Mesenchymal stem cell (in vitro differentiated cells and primary cell): ENCODE data around the gene FHIT.
"Not testable (repeated sequence)": the region's sequence is repeated elsewhere in the genome, so short reads cannot be mapped to it uniquely, and the experiment has no call there.

Source experiments
- DNase-seq: peaks from one replicate; pipeline ENCODE4 v3.0.0-alpha.2; 2013
- H2AFZ ChIP-seq: one replicate; pipeline ENCODE4 v1.6.1; 2013; ENCODE audit warnings: low read depth, mild to moderate bottlenecking, control low read depth, inconsistent platforms, low read length, moderate library complexity
- H2AK5ac ChIP-seq: 2 replicates; pipeline ENCODE4 v1.6.1; 2013; ENCODE audit warnings: low read length, moderate library complexity, mild to moderate bottlenecking, inconsistent platforms; ENCODE audit not compliant: severe bottlenecking
- H2BK120ac ChIP-seq: one replicate; pipeline ENCODE4 v1.6.1; 2013; ENCODE audit warnings: low read depth, mild to moderate bottlenecking, inconsistent platforms, low read length, moderate library complexity
- H2BK12ac ChIP-seq, 2 experiments: one replicate each; pipeline ENCODE4 v1.6.1; 2013; ENCODE audit warnings: inconsistent platforms in 2 of 2, low read length in 2 of 2, mild to moderate bottlenecking in 2 of 2, moderate library complexity in 2 of 2, control low read depth in 1 of 2
- H2BK15ac ChIP-seq: one replicate; pipeline ENCODE4 v1.6.1; 2013; ENCODE audit warnings: mild to moderate bottlenecking, low read depth, inconsistent platforms; ENCODE audit not compliant: poor library complexity, severe bottlenecking
- H2BK5ac ChIP-seq: 2 replicates; pipeline ENCODE4 v1.6.1; 2013; ENCODE audit warnings: low read depth, mild to moderate bottlenecking, low read length, control low read depth, inconsistent platforms; ENCODE audit not compliant: poor library complexity, severe bottlenecking
- H3K14ac ChIP-seq, 2 experiments: one replicate each; pipeline ENCODE4 v1.6.1; 2013; ENCODE audit warnings: inconsistent platforms in 2 of 2, low read length in 2 of 2, control low read depth in 1 of 2, mild to moderate bottlenecking in 1 of 2, moderate library complexity in 1 of 2
- H3K18ac ChIP-seq, 2 experiments: one replicate each; pipeline ENCODE4 v1.6.1; 2013; ENCODE audit warnings: inconsistent platforms in 2 of 2, low read length in 2 of 2, control low read depth in 1 of 2, low read depth in 1 of 2, mild to moderate bottlenecking in 1 of 2
- H3K23ac ChIP-seq, 2 experiments: one replicate each; pipeline ENCODE4 v1.6.1; 2013; ENCODE audit warnings: inconsistent platforms in 2 of 2, low read length in 2 of 2, mild to moderate bottlenecking in 2 of 2, moderate library complexity in 2 of 2, control low read depth in 1 of 2
- H3K27ac ChIP-seq: 2 replicates; pipeline ENCODE4 v1.5.1; 2013; ENCODE audit warnings: mild to moderate bottlenecking, moderate library complexity, low read length, control low read depth, inconsistent platforms; ENCODE audit not compliant: poor library complexity, severe bottlenecking
- H3K27me3 ChIP-seq, 2 experiments: 2 replicates each; pipeline versions ENCODE4 v1.6.1 to v1.7.0; 2013; ENCODE audit warnings: low read length in 2 of 2, mild to moderate bottlenecking in 2 of 2, moderate library complexity in 2 of 2, control low read depth in 1 of 2, inconsistent platforms in 1 of 2; ENCODE audit not compliant: control insufficient read depth in 1 of 2, insufficient read depth in 1 of 2
- H3K36me3 ChIP-seq, 2 experiments: 2 replicates each; pipeline versions ENCODE4 v1.6.1 to v1.7.0; 2013; ENCODE audit warnings: low read length in 2 of 2, control low read depth in 1 of 2, inconsistent platforms in 1 of 2, low read depth in 1 of 2, mild to moderate bottlenecking in 1 of 2; ENCODE audit not compliant: insufficient read depth in 2 of 2, control insufficient read depth in 1 of 2
- H3K4ac ChIP-seq, 2 experiments: one replicate each; pipeline ENCODE4 v1.6.1; 2013; ENCODE audit warnings: inconsistent platforms in 2 of 2, low read length in 2 of 2, mild to moderate bottlenecking in 2 of 2, moderate library complexity in 2 of 2, control low read depth in 1 of 2, low read depth in 1 of 2
- H3K4me1 ChIP-seq: 2 replicates; pipeline ENCODE4 v1.6.1; 2013; ENCODE audit warnings: low read depth, low read length, control low read depth; ENCODE audit not compliant: control insufficient read depth, insufficient read depth
- H3K4me2 ChIP-seq: 2 replicates; pipeline ENCODE4 v1.6.1; 2013; ENCODE audit warnings: low read length, mild to moderate bottlenecking, inconsistent platforms; ENCODE audit not compliant: poor library complexity, severe bottlenecking
- H3K4me3 ChIP-seq, 2 experiments: 2 replicates each; pipeline versions ENCODE4 v1.5.1 to v1.7.0; 2013; ENCODE audit warnings: low read length in 2 of 2, mild to moderate bottlenecking in 2 of 2, control low read depth in 1 of 2, low read depth in 1 of 2; ENCODE audit not compliant: insufficient read depth in 1 of 2
- H3K79me1 ChIP-seq: replicated peaks from 2 replicates; pipeline ENCODE4 v1.6.1; 2013; ENCODE audit warnings: mild to moderate bottlenecking, control low read depth, low read length, inconsistent platforms; ENCODE audit not compliant: poor library complexity, severe bottlenecking
- H3K9ac ChIP-seq: 2 replicates; pipeline ENCODE4 v1.7.0; 2013; ENCODE audit warnings: mild to moderate bottlenecking, low read length, moderate library complexity
- H3K9me3 ChIP-seq: 2 replicates; pipeline ENCODE4 v1.7.0; 2013; ENCODE audit warnings: mild to moderate bottlenecking, low read length; ENCODE audit not compliant: control insufficient read depth
- H4K8ac ChIP-seq: one replicate; pipeline ENCODE4 v1.6.1; 2013; ENCODE audit warnings: inconsistent platforms, mild to moderate bottlenecking, low read length, moderate library complexity
- H4K91ac ChIP-seq: one replicate; pipeline ENCODE4 v1.6.1; 2013; ENCODE audit warnings: mild to moderate bottlenecking, low read length, inconsistent platforms
- whole genome bisulfite sequencing: methylation state at CpG from one replicate; pipeline ENCODE4 v1.1.7; 2013; ENCODE audit warnings: mixed read lengths; 5-methylcytosine and 5-hydroxymethylcytosine counted together

Gene FHIT

DNA sequence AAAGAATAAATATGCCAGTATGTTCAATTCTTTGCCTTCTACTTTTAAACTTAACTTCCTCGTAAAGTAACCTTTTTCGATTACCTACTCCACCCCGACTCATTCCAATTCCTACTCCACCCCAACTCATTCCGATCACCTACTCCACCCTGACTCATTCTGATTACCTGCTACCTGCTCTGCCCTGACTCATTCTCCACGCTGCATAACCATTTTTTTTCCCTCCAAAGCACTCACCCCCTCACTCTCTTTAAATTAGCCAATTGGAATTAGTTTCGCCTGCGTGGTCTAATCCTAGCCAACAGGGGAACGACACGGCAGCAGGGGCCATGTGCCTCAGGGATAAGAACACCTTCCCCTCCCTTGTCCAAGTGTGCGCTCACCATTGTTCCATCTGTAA lies 362.3 kb downstream of the FHIT start:
- H4K8ac ChIP-seq: not testable (repeated sequence)

GRCh38 chr3:60887574-60887973 lies 363.7 kb downstream of the FHIT start:
- Histone ChIP-seq H3K27me3 (no peaks in the 10 kb centered on the region), H3K27ac (no peak overlapping the region)
- WGBS: 100% methylated on average over 1 of the region's 4 CpGs

More for the DNA sequence above, 362.3 kb downstream of the FHIT start:
- H3K27me3 ChIP-seq, H3K14ac ChIP-seq, H2BK5ac ChIP-seq, H2BK12ac ChIP-seq, H3K4me3 ChIP-seq, H4K91ac ChIP-seq, H3K27ac ChIP-seq, H3K9me3 ChIP-seq, H3K79me1 ChIP-seq, H3K18ac ChIP-seq, H3K4me2 ChIP-seq, H2BK15ac ChIP-seq, H3K36me3 ChIP-seq, H3K4me1 ChIP-seq, DNase-seq, H3K23ac ChIP-seq, H2BK120ac ChIP-seq, H3K9ac ChIP-seq, H3K4ac ChIP-seq, H2AK5ac ChIP-seq, H2AFZ ChIP-seq: not testable (repeated sequence)
- WGBS: 91% methylated on average over 10 of the region's 10 CpGs

GRCh38 chr3:60886518-60886917 lies 364.7 kb downstream of the FHIT start:
- no peak overlapping the region for H3K27ac ChIP-seq
- no peak overlapping the region for H2BK5ac ChIP-seq
- no CpG with 5 or more reads among the region's 1 CpG for WGBS
- H3K36me3 ChIP-seq: no peaks in the 10 kb centered on the region
- no peaks in the 10 kb centered on the region for H3K79me1 ChIP-seq
- no peak overlapping the region for H2BK120ac ChIP-seq
- H3K14ac ChIP-seq: no peak overlapping the region
- H2BK15ac ChIP-seq: no peak overlapping the region
- H4K8ac ChIP-seq: no peak overlapping the region
- H3K4ac ChIP-seq: no peak overlapping the region
- no peak overlapping the region for H4K91ac ChIP-seq
- no peak overlapping the region for H3K18ac ChIP-seq
- no peak overlapping the region for H2AK5ac ChIP-seq
- no peak overlapping the region for H2BK12ac ChIP-seq
- DNase-seq: no peak
- no peak overlapping the region for H3K9ac ChIP-seq
- H3K4me2 ChIP-seq: no peak overlapping the region
- no peak overlapping the region for H2AFZ ChIP-seq
- H3K4me1 ChIP-seq: no peaks in the 10 kb centered on the region
- H3K4me3 ChIP-seq: no peak overlapping the region
- H3K27me3 ChIP-seq: no peaks in the 10 kb centered on the region
- H3K23ac ChIP-seq: no peak overlapping the region
- no peaks in the 10 kb centered on the region for H3K9me3 ChIP-seq

More at GRCh38 chr3:60887574-60887973, 363.7 kb downstream of the FHIT start:
- no peak overlapping the region for H2AFZ ChIP-seq
- H4K8ac ChIP-seq: no peak overlapping the region
- H4K91ac ChIP-seq: no peak overlapping the region
- H3K9ac ChIP-seq: no peak overlapping the region
- no peak overlapping the region for H3K14ac ChIP-seq
- no peak overlapping the region for H2BK15ac ChIP-seq
- H3K4me2 ChIP-seq: no peak overlapping the region
- no peak for DNase-seq
- H3K4me1 ChIP-seq: no peaks in the 10 kb centered on the region
- no peak overlapping the region for H2BK12ac ChIP-seq
- H2BK120ac ChIP-seq: no peak overlapping the region
- no peaks in the 10 kb centered on the region for H3K9me3 ChIP-seq
- H2AK5ac ChIP-seq: no peak overlapping the region
- no peak overlapping the region for H3K4me3 ChIP-seq
- no peak overlapping the region for H3K4ac ChIP-seq
- no peaks in the 10 kb centered on the region for H3K36me3 ChIP-seq
- no peaks in the 10 kb centered on the region for H3K79me1 ChIP-seq
- no peak overlapping the region for H2BK5ac ChIP-seq
- H3K23ac ChIP-seq: no peak overlapping the region
- H3K18ac ChIP-seq: no peak overlapping the region

DNA sequence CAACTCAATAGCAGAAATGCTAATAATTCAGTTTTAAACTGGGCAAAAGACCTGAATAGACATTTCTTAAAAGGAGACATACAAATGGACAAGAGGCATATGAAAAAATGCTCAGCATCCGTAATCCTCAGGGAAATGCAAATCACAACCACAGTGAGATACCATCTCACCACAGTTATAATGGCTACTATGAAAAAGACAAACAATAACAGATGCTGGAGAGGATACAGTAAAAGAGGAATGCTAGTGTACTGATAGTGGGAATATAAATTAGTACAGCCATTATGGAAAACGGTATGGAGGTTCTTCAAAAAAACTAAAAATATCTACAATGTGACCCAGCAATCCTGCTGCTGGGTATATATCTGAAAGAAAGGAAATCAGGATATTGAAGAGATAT lies 367.2 kb downstream of the FHIT start:
- Histone ChIP-seq H2BK5ac (no peak overlapping the region), H3K14ac (no peak overlapping the region), H3K23ac (no peak overlapping the region), H3K79me1 (no peaks in the 10 kb centered on the region), H2BK15ac (no peak overlapping the region), H3K27me3 (no peaks in the 10 kb centered on the region), H4K8ac (no peak overlapping the region), H2AFZ (no peak overlapping the region), H2AK5ac (no peak overlapping the region), H3K4me3 (no peak overlapping the region), H3K18ac (no peak overlapping the region), H3K4me2 (no peak overlapping the region), H3K36me3 (no peaks in the 10 kb centered on the region), H3K4ac (no peak overlapping the region), H2BK12ac (no peak overlapping the region), H3K4me1 (no peaks in the 10 kb centered on the region), H3K9me3 (peaks cover 14% of the 10 kb centered on the region), H3K27ac (no peak overlapping the region), H3K9ac (no peak overlapping the region), H2BK120ac (no peak overlapping the region), H4K91ac (no peak overlapping the region)
- WGBS: no CpG with 5 or more reads among the region's 2 CpGs
- no peak for DNase-seq
